ENCODE measurements around the gene ANK2. TPM values are rescaled to one million over a fixed set of nuclear protein-coding genes. Genes with fewer than 3 reads are reported as not detected.

ANK2 gene
- total RNA-seq, 2 donors from 2014 or later = 21.3 to 81.6 TPM

DNA sequence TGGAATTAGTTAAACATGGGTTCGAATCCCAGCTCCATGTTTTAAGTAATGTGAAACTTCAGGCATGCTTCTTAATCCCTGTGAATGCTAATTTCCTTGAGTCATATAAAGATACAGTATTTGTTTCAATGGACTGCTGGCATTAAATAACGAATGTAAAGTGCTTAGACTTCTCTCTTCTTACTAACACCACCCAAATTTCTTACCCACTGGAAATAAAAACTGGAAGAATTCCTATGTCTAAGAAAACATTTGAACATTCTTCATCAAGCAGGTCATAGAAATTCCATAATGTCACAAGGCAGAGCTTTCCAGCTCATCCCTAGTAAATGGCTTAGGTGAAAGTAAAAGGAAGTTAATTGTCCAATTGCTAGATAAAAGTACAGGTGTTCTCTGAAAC lies 172.5 kb downstream of the ANK2 start:
- no peaks in the 10 kb centered on the region for H3K36me3 ChIP-seq
- DNase-seq (ENCODE audit: low spot score) (no peak), ATAC-seq (ENCODE audit: insufficient number of reproducible peaks, low FRiP score, low read depth) (no peak)
- no peak overlapping the region for H3K27ac ChIP-seq
- H3K9me3 ChIP-seq = no peaks in the 10 kb centered on the region
- TF ChIP-seq CTCF (IDR thresholded peaks at IDR 0.05) = no peak
- H3K4me3 ChIP-seq = no peak overlapping the region
- no peaks in the 10 kb centered on the region for H3K4me1 ChIP-seq (ENCODE audit: control insufficient read depth in 1 of 2, low read depth in 2 of 2)
- no peaks in the 10 kb centered on the region for H3K27me3 ChIP-seq (replicated peaks; ENCODE audit: insufficient read depth)

- Histone ChIP-seq H3K27me3 (replicated peaks; ENCODE audit: insufficient read depth) (no peaks in the 10 kb centered on the region), H3K9me3 (no peaks in the 10 kb centered on the region), H3K4me3 (no peak overlapping the region), H3K36me3 (no peaks in the 10 kb centered on the region), H3K27ac (no peak overlapping the region), H3K4me1 (ENCODE audit: control insufficient read depth in 1 of 2, low read depth in 2 of 2) (no peaks in the 10 kb centered on the region)
- no peak for ATAC-seq (ENCODE audit: insufficient number of reproducible peaks, low FRiP score, low read depth)
- no peak for DNase-seq (ENCODE audit: low spot score)
- TF ChIP-seq CTCF (IDR thresholded peaks at IDR 0.05) = no peak
Observed at GRCh38 chr4:113222471-113222870, 173.0 kb downstream of the ANK2 start.

- DNase-seq (ENCODE audit: low spot score) (no peak), ATAC-seq (ENCODE audit: insufficient number of reproducible peaks, low FRiP score, low read depth) (no peak)
- no peak for TF ChIP-seq CTCF (IDR thresholded peaks at IDR 0.05)
- no peaks in the 10 kb centered on the region for H3K4me1 ChIP-seq (ENCODE audit: control insufficient read depth in 1 of 2, low read depth in 2 of 2)
- no peaks in the 10 kb centered on the region for H3K9me3 ChIP-seq
- H3K4me3 ChIP-seq = no peak overlapping the region
- no peaks in the 10 kb centered on the region for H3K27me3 ChIP-seq (replicated peaks; ENCODE audit: insufficient read depth)
- no peak overlapping the region for H3K27ac ChIP-seq
- H3K36me3 ChIP-seq = no peaks in the 10 kb centered on the region
Observed at GRCh38 chr4:113223001-113223400, 173.5 kb downstream of the ANK2 start.

GRCh38 chr4:113232194-113232593 lies 182.7 kb downstream of the ANK2 start:
- no peaks in the 10 kb centered on the region for H3K27me3 ChIP-seq (replicated peaks; ENCODE audit: insufficient read depth)
- no peaks in the 10 kb centered on the region for H3K4me1 ChIP-seq (ENCODE audit: control insufficient read depth in 1 of 2, low read depth in 2 of 2)
- H3K9me3 ChIP-seq = no peaks in the 10 kb centered on the region
- no peaks in the 10 kb centered on the region for H3K36me3 ChIP-seq
- H3K4me3 ChIP-seq = no peak overlapping the region
- no peak overlapping the region for H3K27ac ChIP-seq
- no peak for DNase-seq (ENCODE audit: low spot score)
- no peak for ATAC-seq (ENCODE audit: insufficient number of reproducible peaks, low FRiP score, low read depth)
- TF ChIP-seq CTCF (IDR thresholded peaks at IDR 0.05) = no peak

DNA sequence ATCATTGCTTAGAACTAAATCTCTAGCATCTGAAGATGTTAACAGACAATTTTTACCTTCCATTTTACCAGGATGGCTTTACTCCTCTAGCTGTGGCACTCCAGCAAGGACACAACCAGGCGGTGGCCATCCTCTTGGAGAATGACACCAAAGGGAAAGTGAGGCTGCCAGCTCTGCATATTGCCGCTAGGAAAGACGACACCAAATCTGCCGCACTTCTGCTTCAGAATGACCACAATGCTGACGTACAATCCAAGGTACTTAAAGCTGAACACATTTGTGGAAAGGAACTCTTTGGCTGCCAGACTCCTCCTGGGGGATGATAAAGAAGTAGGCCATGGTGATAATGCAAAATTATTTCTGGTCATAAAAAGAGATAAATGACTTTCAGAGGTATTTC lies 187.5 kb downstream of the ANK2 start:
- no peak overlapping the region for H3K4me3 ChIP-seq
- DNase-seq (ENCODE audit: low spot score) (no peak), ATAC-seq (ENCODE audit: insufficient number of reproducible peaks, low FRiP score, low read depth) (no peak)
- TF ChIP-seq CTCF (IDR thresholded peaks at IDR 0.05) = no peak
- H3K4me1 ChIP-seq (ENCODE audit: control insufficient read depth in 1 of 2, low read depth in 2 of 2) = no peaks in the 10 kb centered on the region
- no peaks in the 10 kb centered on the region for H3K36me3 ChIP-seq
- no peaks in the 10 kb centered on the region for H3K9me3 ChIP-seq
- no peaks in the 10 kb centered on the region for H3K27me3 ChIP-seq (replicated peaks; ENCODE audit: insufficient read depth)
- H3K27ac ChIP-seq = no peak overlapping the region
